ENCODE results near the gene SHKBP1. TPM values are rescaled to one million over a fixed set of nuclear protein-coding genes. Genes with fewer than 3 reads are reported as not detected.
A peak's percentile ranks its signal among the peaks of the same experiment; 100 is the strongest.
"Not testable (repeated sequence)": the region's sequence is repeated elsewhere in the genome, so short reads cannot be mapped to it uniquely, and the experiment has no call there.

The SHKBP1 gene
- total RNA-seq, 1 donor: 91.3 TPM

DNA sequence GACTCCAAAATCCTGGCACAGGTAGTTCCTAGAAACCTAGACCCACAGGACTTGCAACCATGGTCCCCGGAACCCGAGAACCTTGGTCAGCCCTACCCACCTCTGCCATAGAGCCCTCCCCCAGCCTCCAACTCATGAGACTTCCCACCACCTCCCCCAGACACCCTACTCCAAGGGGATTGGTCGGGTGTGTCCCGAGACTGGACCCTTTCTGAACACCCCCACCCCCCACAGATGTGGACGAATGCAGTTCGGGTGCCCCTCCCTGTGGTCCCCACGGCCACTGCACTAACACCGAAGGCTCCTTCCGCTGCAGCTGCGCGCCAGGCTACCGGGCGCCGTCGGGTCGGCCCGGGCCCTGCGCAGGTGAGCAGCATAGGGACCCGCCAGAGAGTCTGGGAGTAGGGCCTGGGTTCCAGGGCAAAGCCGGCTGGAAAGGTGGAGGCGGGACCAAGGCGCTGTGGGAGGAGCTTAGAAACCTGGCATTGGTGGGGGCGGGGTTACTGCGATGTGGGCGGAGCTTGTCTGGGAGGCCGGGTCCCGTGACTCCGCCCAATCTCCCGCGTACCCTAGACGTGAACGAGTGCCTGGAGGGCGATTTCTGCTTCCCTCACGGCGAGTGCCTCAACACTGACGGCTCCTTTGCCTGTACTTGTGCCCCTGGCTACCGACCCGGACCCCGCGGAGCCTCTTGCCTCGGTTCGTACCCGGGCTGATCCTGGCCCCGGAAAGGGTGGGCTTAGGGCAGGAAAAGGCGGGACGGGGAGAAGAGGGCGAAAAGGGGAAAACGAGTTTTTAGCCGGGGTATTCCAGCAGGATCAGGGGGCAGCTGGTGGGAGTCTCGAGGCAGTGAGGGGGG, 36.4 kb downstream of the SHKBP1 start:
- DNase-seq (ENCODE audit: low read depth in 2 of 3, low spot score in 2 of 3): peak in 2 of 3 donors; percentile 77 to 84

DNA sequence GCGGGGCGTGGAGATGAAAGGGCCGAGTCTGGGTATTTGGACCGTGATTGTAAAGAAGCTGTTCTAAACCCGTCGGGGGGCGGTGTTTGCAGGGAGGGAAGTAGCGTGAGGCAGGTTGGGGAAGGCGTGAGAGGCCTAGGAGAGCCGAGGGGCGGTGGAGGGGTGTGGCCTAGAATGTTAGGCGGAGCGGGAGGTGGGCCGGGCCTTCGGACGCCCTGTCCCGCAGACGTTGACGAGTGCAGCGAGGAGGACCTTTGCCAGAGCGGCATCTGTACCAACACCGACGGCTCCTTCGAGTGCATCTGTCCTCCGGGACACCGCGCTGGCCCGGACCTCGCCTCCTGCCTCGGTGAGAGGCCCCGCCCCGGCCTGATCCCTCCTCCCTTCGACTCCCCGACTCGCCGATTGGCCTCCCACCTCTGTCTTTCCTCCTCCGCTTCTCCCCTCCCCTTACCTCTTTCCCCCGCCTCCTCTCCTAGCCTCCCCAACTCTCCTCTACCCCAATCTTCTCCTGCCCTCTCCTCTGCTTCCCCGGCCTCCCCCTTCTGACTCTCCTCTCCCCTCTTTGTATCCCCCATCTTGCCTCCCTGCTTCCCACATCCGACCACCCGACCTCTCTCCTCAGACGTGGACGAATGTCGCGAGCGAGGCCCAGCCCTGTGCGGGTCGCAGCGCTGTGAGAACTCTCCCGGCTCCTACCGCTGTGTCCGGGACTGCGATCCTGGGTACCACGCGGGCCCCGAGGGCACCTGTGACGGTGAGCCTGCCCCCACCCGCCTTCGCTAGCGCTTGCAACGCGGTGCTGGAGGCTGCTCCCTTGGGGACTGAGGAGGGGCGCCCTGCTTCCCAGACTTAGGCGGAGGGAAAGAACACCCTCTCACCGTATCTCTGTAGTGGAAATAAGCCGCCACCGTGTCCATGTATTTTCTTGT, 37.3 kb downstream of the SHKBP1 start:
- DNase-seq (ENCODE audit: low read depth in 2 of 3, low spot score in 2 of 3): peak in 2 of 3 donors; percentile 90 to 96

DNA sequence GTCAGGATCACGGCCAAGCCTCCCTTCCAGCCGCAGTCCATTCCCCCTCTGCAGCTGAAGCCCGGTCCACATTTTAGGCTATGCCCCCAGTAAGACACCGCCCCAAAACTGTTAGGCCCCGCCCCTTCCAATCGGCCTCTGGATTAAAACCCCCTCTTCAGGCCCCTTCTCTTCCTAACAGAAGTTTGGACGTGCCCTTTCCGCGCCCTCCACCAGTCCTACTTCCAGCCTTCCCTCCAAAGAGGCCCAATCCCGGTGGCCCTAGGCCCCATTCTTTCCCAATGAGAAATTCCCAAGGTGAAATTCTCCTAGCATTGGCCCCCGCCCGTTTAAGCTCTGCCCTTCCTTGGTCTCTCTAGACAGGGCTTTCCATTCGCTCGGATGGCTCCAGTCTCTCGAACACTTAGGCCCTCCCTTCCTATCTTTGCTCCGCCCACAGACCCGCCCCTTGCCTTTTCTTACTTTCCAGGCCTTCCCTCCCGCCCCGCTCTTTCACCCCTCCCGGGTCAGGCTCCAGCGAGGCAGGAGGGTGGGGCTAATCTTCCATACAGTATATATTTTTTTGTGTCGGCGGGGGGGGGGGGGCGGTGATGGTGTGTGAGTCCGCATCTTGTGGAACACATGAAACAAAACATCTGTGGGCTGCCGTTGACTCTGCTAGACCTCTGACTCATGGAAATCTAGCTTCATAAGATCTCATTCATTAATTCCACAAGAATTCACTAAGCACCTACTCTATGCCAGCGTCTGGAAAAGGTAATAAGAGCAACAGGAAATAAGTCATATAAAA, 38.1 kb downstream of the SHKBP1 start:
- peak in 2 of 3 donors; percentile 82 to 90 for DNase-seq (ENCODE audit: low read depth in 2 of 3, low spot score in 2 of 3)

DNA sequence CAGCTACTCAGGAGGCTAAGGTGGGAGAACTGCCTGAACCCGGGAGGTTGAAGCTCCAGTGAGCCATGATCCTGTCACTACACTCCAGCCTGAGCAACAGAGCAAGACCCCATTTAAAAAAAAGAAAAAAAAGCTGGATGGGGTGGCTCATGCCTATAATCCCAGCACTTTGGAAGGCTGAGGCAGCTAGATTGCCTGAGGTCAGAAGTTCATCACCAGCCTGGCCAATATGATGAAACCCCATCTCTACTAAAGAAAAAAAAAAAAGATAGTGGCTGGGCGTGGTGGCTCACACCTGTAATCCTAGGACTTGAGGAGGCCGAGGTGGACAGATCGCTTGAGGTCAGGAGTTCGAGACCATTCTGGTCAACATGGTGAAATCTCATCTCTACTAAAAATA, 39.5 kb downstream of the SHKBP1 start:
- DNase-seq (ENCODE audit: low read depth in 2 of 3, low spot score in 2 of 3): no peak

DNA sequence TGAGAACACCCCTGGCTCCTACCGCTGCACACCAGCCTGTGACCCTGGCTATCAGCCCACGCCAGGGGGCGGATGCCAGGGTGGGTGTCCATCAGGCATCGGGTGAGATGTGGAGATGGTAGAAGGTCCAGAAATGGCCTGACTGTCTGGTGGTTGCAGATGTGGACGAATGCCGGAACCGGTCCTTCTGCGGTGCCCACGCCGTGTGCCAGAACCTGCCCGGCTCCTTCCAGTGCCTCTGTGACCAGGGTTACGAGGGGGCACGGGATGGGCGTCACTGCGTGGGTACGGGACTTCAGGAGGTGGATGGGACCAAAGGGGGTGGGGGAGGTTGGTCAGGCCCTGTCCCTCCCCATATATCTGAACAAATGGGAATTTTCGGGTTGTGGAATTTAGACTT, 40.3 kb downstream of the SHKBP1 start:
- no peak for DNase-seq (ENCODE audit: low read depth in 2 of 3, low spot score in 2 of 3)

DNA sequence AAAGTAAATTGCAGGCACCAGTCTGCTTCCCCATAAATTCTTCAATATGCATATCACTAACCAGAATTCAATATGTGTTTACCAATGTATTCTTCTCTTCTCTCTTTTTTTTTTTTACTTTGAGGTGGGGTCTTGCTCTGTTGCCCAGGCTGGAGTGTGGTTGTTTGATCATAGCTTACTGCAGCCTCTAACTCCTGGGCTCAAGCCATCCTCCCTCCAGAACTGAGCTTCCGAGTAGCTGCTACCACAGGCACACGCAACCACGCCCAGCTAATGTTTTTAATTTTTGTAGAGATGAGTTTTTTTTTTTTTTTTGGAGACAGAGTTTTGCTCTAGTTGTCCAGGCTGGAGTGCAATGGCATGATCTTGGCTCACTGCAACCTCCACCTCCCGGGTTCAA, 41.3 kb downstream of the SHKBP1 start:
- no peak for DNase-seq (ENCODE audit: low read depth in 2 of 3, low spot score in 2 of 3)

DNA sequence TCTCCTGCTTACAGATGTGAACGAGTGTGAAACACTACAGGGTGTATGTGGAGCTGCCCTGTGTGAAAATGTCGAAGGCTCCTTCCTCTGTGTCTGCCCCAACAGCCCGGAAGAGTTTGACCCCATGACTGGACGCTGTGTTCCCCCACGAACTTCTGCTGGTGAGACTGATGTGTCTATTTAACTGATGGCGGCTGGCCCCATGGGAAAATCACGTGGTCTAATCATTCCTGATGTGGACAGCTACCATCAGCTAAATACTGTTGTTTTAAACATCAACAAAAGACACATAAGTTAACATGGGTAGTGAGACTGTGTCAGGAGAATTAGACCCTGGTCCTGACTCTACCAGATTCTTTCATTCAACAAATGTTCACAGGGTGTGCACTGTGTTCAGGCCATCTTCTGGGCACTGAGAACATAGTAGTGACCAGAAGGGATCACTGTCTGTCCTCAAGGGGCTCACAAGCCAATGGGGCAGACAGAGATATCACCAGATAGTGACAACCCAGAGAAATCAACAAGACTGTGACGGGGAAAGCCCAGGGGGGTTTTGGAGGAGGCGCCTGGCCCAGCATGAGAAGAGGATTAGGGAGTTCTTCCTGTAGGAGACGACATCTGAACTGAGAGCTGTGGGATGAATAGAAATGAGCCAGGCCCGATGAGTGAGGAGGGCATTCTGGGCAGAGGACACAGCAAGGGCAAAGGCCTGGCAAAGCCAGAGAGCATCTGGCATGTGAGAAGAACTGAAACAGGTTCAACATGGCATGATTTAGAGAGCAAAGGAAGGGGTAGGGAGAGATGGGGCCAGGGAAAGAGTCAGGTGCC, 42.9 kb downstream of the SHKBP1 start:
- no peak for DNase-seq (ENCODE audit: low read depth in 2 of 3, low spot score in 2 of 3)

DNA sequence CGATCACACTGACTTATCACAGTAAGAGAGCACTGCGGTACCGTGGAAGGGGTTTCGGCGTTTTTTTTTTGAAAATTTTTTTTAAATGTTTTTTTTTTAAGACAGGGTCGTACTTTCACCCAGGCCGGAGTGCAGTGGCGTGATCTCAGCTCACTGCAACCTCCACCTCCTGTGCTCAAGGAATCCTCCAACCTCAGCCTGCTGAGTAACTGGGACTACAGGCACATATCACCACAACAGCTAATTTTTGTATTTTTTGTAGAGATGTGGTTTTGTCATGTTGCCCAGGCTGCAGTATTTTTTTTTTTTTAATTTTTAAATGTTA, 43.5 kb downstream of the SHKBP1 start:
- DNase-seq (ENCODE audit: low read depth in 2 of 3, low spot score in 2 of 3): no peak

DNA sequence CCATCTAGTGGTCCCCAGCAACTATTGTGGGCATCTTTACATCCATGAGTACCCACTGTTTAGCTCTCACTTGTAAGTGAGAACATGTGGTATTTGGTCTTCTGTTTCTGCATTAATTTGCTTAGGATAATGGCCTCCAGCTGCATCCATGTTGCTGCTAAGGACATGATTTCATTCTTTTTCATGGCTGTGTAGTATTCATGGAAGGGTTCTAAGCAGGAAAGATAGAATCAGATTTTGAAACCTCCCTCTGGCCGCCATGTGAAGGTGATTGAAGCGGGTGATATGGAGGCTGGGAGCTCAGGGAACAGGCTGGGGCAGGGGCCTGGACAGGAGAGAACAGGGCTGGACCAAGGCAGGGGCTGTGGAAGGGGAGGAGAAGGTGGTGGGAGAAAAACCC, 44.6 kb downstream of the SHKBP1 start:
- DNase-seq (ENCODE audit: low read depth in 2 of 3, low spot score in 2 of 3): no peak

DNA sequence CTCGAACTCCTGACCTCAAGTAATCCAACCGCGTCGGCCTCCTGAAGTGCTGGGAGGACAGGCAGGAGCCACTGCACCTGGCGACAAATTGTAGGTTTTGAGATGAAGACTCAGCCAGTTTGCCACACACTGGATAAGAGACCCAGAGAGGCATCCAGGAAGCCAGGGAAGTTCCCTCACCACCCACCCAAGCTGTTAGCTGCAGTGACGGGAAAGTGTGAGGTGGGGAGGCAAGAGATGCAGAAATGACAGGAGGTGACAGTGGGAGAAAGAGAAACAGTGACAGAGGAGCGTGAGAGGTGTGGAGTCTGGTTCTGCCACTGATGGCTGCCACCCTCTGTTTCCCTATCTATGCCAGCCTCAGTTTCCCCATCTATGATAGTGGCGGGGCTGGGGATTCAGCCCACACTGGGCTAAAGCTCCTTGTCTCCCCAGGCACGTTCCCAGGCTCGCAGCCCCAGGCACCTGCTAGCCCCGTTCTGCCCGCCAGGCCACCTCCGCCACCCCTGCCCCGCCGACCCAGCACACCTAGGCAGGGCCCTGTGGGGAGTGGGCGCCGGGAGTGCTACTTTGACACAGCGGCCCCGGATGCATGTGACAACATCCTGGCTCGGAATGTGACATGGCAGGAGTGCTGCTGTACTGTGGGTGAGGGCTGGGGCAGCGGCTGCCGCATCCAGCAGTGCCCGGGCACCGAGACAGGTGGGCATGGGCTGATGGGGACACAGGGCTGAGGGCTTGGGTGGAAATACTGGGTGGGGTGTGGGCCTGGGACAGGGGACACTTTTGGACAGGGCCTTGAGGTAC, 45.5 kb downstream of the SHKBP1 start:
- DNase-seq (ENCODE audit: low read depth in 2 of 3, low spot score in 2 of 3): no peak

DNA sequence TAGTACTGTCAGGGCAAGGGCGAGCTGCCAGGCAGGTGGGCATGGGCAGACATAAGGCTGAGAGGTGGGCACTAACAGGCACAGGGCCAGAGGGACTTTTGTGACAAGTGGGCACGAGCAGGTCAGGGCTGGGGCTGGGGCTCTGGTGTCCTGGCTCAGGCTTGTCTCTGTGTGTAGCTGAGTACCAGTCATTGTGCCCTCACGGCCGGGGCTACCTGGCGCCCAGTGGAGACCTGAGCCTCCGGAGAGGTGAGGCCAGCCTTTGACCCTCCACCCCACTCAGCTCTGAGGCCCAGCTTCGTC, 46.1 kb downstream of the SHKBP1 start:
- no peak for DNase-seq (ENCODE audit: low read depth in 2 of 3, low spot score in 2 of 3)

DNA sequence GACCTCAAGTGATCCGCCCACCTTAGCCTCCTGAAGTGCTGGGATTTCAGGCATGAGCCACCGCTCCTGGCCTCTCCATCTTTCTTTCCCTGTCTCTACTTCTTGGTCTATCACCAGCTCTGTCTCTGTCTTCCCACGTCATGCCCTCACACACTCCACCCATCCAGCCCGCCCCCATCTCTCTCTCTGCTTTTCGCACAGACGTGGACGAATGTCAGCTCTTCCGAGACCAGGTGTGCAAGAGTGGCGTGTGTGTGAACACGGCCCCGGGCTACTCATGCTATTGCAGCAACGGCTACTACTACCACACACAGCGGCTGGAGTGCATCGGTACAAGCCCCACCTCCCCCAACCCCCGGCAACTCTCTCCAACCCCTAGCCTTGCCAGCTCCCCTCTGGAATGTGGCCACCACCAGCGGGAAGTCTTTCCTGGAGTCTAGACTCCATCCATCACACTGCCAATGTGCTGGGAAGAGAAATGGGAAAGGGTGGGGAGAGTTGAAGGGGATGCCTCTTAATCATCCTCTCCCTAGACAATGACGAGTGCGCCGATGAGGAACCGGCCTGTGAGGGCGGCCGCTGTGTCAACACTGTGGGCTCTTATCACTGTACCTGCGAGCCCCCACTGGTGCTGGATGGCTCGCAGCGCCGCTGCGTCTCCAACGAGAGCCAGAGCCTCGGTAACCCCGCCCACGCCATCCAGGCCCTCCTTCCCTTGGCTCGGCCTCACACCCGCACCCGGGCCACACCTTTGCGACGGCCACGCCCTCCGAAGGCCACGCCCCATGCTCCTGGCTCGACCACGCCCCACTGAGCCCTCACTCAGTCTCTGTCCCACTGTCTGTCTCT, 47.0 kb downstream of the SHKBP1 start:
- no peak for DNase-seq (ENCODE audit: low read depth in 2 of 3, low spot score in 2 of 3)

DNA sequence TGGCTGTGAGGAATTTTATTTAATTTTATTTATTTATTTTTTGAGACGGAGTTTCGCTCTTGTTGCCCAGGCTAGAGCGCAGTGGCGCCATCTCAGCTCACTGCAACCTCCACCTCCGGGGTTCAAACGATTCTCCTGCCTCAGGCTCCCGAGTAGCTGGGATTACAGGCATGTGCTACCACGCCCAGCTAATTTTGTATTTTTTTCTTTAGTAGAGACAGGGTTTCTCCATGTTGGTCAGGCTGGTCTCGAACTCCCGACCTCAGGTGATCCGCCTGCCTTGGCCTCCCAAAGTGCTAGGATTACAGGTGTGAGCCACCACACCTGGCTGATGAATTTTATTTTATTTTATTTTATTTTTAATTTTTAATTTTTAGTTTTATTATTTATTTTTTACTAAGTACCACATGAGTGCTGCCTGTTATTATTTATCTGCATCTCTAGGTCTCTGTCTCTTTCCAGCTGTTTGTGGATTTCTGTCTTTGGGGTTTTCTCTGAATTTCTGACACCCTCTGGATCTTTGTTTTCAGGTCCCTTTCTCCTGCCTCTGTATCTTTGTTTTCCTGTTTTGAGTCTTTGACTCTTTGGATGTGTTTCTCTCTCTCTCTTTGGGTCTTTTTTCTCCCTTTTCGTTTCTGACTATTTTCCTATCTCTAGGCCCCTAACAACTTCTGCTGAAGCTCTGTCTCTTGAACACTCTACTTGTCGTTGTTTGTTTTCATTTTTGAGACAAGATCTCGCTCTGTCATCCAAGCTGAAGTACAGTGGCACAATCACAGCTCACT, 47.9 kb downstream of the SHKBP1 start:
- not testable (repeated sequence) for DNase-seq (ENCODE audit: low read depth in 2 of 3, low spot score in 2 of 3)

DNA sequence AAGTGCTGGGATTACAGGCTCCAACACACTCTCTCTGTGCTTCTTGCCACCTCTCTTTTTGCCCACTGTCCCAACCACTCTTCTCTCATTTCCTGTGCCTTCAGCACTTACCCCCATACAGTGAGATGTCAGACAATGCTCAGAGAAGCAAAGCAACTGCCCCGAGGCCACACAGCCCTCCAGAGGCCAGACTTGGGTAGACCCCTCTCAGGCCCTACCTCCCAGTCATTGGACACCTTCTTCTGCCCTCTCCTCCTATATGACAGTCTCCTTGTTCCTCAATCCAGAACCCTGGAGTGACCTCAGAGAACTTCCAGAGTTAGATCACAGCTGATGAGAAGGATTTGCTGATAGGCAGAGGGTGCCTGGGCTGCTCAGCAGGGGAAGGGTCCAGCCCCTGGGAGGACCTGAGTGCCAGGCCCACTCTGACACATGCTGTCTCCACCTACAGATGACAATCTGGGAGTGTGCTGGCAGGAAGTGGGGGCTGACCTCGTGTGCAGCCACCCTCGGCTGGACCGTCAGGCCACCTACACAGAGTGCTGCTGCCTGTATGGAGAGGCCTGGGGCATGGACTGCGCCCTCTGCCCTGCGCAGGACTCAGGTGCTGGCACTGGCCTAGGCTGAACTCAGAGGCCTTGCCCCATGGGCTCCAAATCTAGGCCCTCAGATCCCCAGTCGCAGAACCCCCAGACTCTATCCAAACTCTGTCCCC, 48.9 kb downstream of the SHKBP1 start:
- DNase-seq (ENCODE audit: low read depth in 2 of 3, low spot score in 2 of 3): no peak

DNA sequence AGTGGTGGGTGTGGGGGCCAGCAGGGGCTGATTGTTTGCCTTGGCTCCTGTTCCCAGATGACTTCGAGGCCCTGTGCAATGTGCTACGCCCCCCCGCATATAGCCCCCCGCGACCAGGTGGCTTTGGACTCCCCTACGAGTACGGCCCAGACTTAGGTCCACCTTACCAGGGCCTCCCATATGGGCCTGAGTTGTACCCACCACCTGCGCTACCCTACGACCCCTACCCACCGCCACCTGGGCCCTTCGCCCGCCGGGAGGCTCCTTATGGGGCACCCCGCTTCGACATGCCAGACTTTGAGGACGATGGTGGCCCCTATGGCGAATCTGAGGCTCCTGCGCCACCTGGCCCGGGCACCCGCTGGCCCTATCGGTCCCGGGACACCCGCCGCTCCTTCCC, 50.2 kb downstream of the SHKBP1 start:
- no peak for DNase-seq (ENCODE audit: low read depth in 2 of 3, low spot score in 2 of 3)

DNA sequence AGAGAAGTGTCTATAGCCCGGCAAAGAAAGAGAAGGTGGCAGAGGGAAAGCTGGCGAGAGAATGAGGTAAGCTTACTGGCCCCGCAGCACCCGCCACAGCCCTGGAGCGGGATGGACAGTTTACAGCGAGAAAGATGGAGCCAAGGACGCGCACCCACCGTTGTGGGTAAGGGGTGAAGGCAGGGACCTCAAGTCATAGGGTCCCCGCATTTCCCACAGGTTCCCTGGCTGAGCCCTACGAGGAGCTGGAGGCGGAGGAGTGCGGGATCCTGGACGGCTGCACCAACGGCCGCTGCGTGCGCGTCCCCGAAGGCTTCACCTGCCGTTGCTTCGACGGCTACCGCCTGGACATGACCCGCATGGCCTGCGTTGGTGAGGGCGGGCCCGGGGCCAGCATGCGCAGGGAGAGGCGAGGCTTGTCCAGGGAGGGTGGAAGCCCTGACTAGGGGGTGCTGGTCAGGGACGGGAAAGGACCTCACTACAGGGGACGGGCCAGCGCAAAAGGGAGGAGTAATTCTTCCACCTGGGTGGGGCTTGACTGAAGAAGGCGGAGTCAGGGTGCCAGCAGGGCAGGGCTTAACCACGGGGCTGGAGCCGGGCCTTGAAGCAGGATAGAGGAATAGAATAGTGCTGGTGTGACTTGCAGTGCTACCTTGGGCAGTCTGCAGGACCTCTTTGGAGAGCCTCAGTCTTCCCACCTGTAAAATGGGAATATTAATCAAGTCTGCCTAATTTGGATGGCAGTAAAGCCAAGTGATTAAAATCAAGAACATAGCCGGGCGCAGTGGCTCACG, 51.0 kb downstream of the SHKBP1 start:
- DNase-seq (ENCODE audit: low read depth in 2 of 3, low spot score in 2 of 3): no peak

Data from hematopoietic multipotent progenitor cell (in vitro differentiated cells).